A549 (cell line): ENCODE results near the gene DLX4. TPM values are rescaled to one million over a fixed set of nuclear protein-coding genes. Genes with fewer than 3 reads are reported as not detected.

Experiments
- ATAC-seq, 2 experiments: fragments of 200-7000 bp in 1 of 2; fragments of >200 bp in 1 of 2; cut with Nextera tagmentation in 1 of 2; cut with Tn5 transposase in 1 of 2; 3 replicates each; pipeline versions ENCODE4 v1.8.0 to v1.9.1; 2018 to 2020; ENCODE audit warnings: mild to moderate bottlenecking in 1 of 2, moderate library complexity in 1 of 2
- CTCF ChIA-PET: fragments of 300-600 bp; sonication (Branson Sonifier 250); formaldehyde crosslinking; extraction: SDS; loops from one replicate; lab custom pipeline; 2021; ENCODE audit warnings: antibody characterized with exemption, inconsistent platforms; lab: Yijun Ruan, JAX
- POLR2A ChIA-PET: fragments of 350-600 bp; formaldehyde crosslinking; extraction: SDS; loops from one replicate; lab custom pipeline; 2021; ENCODE audit warnings: antibody characterized with exemption, inconsistent platforms; lab: Yijun Ruan, JAX
- DNase-seq, 2 experiments: peaks; one replicate each; pipeline versions ENCODE4 v3.0.0 to v3.0.0-alpha.2; 2011 to 2016; ENCODE audit warnings: low read depth in 1 of 2, low spot score in 1 of 2
- FAIRE-seq: peaks from 2 replicates; lab custom pipeline; 2011; peaks lifted over from hg19 to GRCh38; lab: Jason Lieb, UNC
- H3K27ac ChIP-seq, 2 experiments: fragments of >200 bp; sonication (Bioruptor Twin); formaldehyde crosslinking; 3 replicates each; pipeline ENCODE4 v1.5.1; 2016 to 2017
- H3K4me1 ChIP-seq: fragments of >200 bp; sonication (Bioruptor Twin); formaldehyde crosslinking; 3 replicates; pipeline ENCODE4 v1.6.1; 2016
- H3K4me2 ChIP-seq: fragments of >200 bp; sonication (Bioruptor Twin); formaldehyde crosslinking; 3 replicates; pipeline ENCODE4 v1.6.1; 2016
- H3K4me3 ChIP-seq: fragments of >200 bp; sonication (Bioruptor Twin); formaldehyde crosslinking; 3 replicates; pipeline ENCODE4 v1.5.1; 2016
- H3K9me3 ChIP-seq: fragments of >200 bp; sonication (Bioruptor Twin); formaldehyde crosslinking; 3 replicates; pipeline ENCODE4 v1.6.1; 2016
- BHLHE40 ChIP-seq: IDR thresholded peaks from 2 replicates; pipeline ENCODE4 v1.6.1; 2012; ENCODE audit warnings: low read depth, low read length, inconsistent platforms
- CBX2 ChIP-seq: fragments of 200-600 bp; sonication (generic); IDR thresholded peaks from 2 replicates; pipeline ENCODE4 v1.6.1; 2016; ENCODE audit warnings: low read depth, mild to moderate bottlenecking, borderline replicate concordance
- CEBPB ChIP-seq, 2 experiments: fragments of >200 bp in 1 of 2; sonication (Bioruptor Twin) in 1 of 2; formaldehyde crosslinking in 1 of 2; IDR thresholded peaks; 2 replicates each; pipeline ENCODE4 v1.6.1; 2012 to 2016
- EHMT2 ChIP-seq: fragments of 200-600 bp; sonication (generic); IDR thresholded peaks from 2 replicates; pipeline ENCODE4 v1.6.1; 2016; ENCODE audit warnings: antibody characterized with exemption, low read depth, mild to moderate bottlenecking, moderate library complexity
- EP300 ChIP-seq, 2 experiments: fragments of >200 bp; sonication (Bioruptor Twin); formaldehyde crosslinking; IDR thresholded peaks; 2 replicates in 1 of 2; 3 replicates in 1 of 2; pipeline ENCODE4 v1.6.1; 2016 to 2017
- HOXB13 ChIP-seq: fragments of 250-450 bp; sonication (Bioruptor Pico); IDR thresholded peaks from 2 replicates; pipeline ENCODE4 v1.5.0; 2020; ENCODE audit warnings: low read depth, mild to moderate bottlenecking, moderate library complexity
- JUNB ChIP-seq: fragments of >200 bp; sonication (Bioruptor Twin); formaldehyde crosslinking; IDR thresholded peaks from 2 replicates; pipeline ENCODE4 v1.6.1; 2016
- KDM1A ChIP-seq: fragments of 200-600 bp; sonication (generic); IDR thresholded peaks from 2 replicates; pipeline ENCODE4 v1.6.1; 2016; ENCODE audit warnings: low read depth, mild to moderate bottlenecking
- MAZ ChIP-seq: fragments of 150-350 bp; IDR thresholded peaks from 2 replicates; pipeline ENCODE4 v1.6.1; 2014; ENCODE audit warnings: antibody characterized with exemption, low read depth, low read length, borderline replicate concordance
- MYC ChIP-seq: IDR thresholded peaks from 2 replicates; pipeline ENCODE4 v1.6.1; 2012; ENCODE audit warnings: mild to moderate bottlenecking, inconsistent platforms, low read length, improper control_type of control experiment, borderline replicate concordance
- PHF8 ChIP-seq: fragments of 200-600 bp; sonication (generic); IDR thresholded peaks from 2 replicates; pipeline ENCODE4 v1.6.1; 2016; ENCODE audit warnings: low read depth, mild to moderate bottlenecking, antibody characterized with exemption, moderate library complexity, borderline replicate concordance
- POLR2AphosphoS2 ChIP-seq: conservative IDR thresholded peaks from 2 replicates; pipeline ENCODE4 v1.6.1; 2012; ENCODE audit warnings: low read length, improper control_type of control experiment, inconsistent platforms
- RCOR1 ChIP-seq: fragments of 150-350 bp; IDR thresholded peaks from 2 replicates; pipeline ENCODE4 v1.6.1; 2014; ENCODE audit warnings: antibody characterized with exemption, low read length, low read depth
- RFX5 ChIP-seq: fragments of 450-650 bp; IDR thresholded peaks from 2 replicates; pipeline ENCODE4 v1.7.1; 2014; ENCODE audit warnings: antibody characterized with exemption, mild to moderate bottlenecking, moderate library complexity
- ZC3H11A ChIP-seq: fragments of 450-650 bp; IDR thresholded peaks from 2 replicates; pipeline ENCODE4 v1.6.1; 2014; ENCODE audit warnings: antibody characterized with exemption, mild to moderate bottlenecking
- ZFP36 ChIP-seq: fragments of 450-650 bp; IDR thresholded peaks from 2 replicates; pipeline ENCODE4 v1.6.1; 2014; ENCODE audit warnings: borderline replicate concordance; ENCODE audit not compliant: partially characterized antibody
- ZSCAN20 ChIP-seq: fragments of 250-450 bp; sonication (Bioruptor Pico); IDR thresholded peaks from 2 replicates; pipeline ENCODE4 v1.8.0; 2022; ENCODE audit warnings: mild to moderate bottlenecking, moderate library complexity
- WGBS: methylation state at CpG from one replicate; pipeline ENCODE4 v1.1.6; 2017; ENCODE audit errors: missing lambda C conversion rate; 5-methylcytosine and 5-hydroxymethylcytosine counted together
- polyA plus RNA-seq, 4 experiments: library from polyadenylated mRNA; depleted of rRNA in 3 of 4; stranded (reverse); fragments of >200 nt; fragmentation: RNase III in 1 of 4; extraction: RNeasy Plus Mini Kit Qiagen cat#74134 plus additional on column Dnase treatment in 1 of 4; gene quantifications; 2 replicates in 3 of 4; 3 replicates in 1 of 4; pipeline ENCODE4 v1.2.3, GENCODE V29; 2011 to 2017
- TF ChIP-seq, protein P1 (sequence below): IDR thresholded peaks from 2 replicates; pipeline ENCODE4 v1.6.1; 2012
- TF ChIP-seq, protein P2 (sequence below): fragments of >200 bp; sonication (Bioruptor Twin); formaldehyde crosslinking; IDR thresholded peaks from 3 replicates; pipeline ENCODE4 v1.5.1; 2016
- TF ChIP-seq, protein P3 (sequence below): IDR thresholded peaks from 2 replicates; pipeline ENCODE4 v1.6.1; 2012; ENCODE audit warnings: low read depth, borderline replicate concordance
- TF ChIP-seq, protein P4 (sequence below): fragments of >200 bp; sonication (Bioruptor Twin); formaldehyde crosslinking; IDR thresholded peaks from 2 replicates; pipeline ENCODE4 v1.6.1; 2016
- TF ChIP-seq, protein P5 (sequence below): fragments of >200 bp; sonication (Bioruptor Twin); formaldehyde crosslinking; IDR thresholded peaks from 3 replicates; pipeline ENCODE4 v1.6.1; 2016
- TF ChIP-seq, protein P6 (sequence below): fragments of 250-450 bp; sonication (Bioruptor Pico); IDR thresholded peaks from 2 replicates; pipeline ENCODE4 v1.5.0; 2020; ENCODE audit warnings: low read depth, mild to moderate bottlenecking, moderate library complexity

DLX4 gene
- polyA plus RNA-seq, 2 of the 4 experiments (the other 2 are of a cell fraction), result 2.9 to 4.1 TPM

DNA sequence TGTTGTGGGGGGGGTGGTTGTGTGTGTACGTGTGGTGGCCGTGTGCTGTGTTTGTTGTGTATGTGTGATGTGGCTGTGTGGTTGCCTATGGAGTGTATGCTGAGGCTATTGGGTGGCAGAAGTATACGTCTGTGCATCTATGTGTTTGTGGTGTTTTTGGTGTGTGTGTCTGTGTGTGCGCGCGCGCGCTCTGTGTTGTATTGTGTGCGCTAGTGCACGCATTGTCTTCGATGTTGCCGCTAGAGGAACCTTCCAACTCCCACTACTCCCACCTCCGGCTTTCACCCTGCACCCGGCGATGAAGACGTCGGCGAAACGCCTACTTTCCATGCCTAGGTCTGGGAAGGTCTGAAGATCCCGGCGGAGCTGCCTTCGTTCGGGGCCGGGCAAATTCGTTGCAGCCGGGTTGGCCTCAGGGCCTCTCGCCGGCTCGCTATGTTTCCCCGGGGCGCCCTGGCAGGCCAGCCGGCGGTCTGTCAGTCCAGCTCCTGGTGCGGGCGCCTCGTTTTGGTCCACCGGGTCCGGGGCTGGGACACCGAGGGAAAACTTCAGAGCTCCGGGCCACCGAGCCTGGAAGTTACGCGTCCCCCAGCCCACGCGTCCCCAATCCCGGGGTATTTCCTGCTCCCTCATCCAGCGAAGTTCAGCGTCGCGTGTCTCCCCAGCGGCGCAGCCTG lies 5.2 kb upstream of the DLX4 start:
- no peak overlapping the region for H3K4me3 ChIP-seq

DNA sequence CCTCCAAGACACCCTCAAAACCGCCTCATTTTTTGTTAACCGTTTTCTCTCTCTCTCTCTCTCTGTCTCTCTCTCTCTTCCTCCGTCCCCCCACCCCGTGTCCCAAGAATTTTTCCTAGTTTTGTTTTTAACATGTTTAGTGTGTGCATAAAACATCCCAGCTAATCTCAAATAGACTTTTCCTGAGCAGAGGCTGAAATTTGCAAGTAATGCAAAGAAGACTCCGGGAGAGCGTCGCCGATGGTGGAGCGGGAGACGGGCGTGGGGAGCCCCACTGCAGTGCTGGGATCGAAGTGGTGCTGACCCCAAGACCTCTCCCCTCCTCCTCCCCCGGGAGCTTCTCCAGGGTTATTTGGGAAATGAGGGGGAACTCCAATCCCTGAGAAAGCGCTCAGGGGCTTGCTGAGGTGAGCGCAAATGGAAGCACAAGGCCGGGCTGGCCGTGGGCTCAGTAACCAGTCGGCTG lies 4.7 kb upstream of the DLX4 start:
- no peak overlapping the region for H3K4me3 ChIP-seq
- TF ChIP-seq, protein P1, sequence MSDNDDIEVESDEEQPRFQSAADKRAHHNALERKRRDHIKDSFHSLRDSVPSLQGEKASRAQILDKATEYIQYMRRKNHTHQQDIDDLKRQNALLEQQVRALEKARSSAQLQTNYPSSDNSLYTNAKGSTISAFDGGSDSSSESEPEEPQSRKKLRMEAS, result no peak
- TF ChIP-seq JUNB (no peak), EP300 (IDR thresholded peaks at IDR 0.05) (no peak), RCOR1 (no peak), KDM1A (no peak), ZC3H11A (no peak)
- TF ChIP-seq, all 56 proteins: peak for 0
- no peaks in the 10 kb centered on the region for H3K9me3 ChIP-seq
- H3K4me2 ChIP-seq, result no peak overlapping the region
- no peak for ATAC-seq
- peaks cover 10% of the 10 kb centered on the region for H3K4me1 ChIP-seq
- no peak for DNase-seq
- ChIA-PET CTCF (interaction anchor here (0.7 to 82.2 kb wide), 4 partner anchors 33 to 84 kb away, joined by 3 to 2613 read pairs (median 29); no protein-coding TSS in a partner anchor), POLR2A (no interaction called here)
- FAIRE-seq, result no peak
- WGBS, result 73% methylated on average over 18 of the region's 18 CpGs
- H3K27ac ChIP-seq, result no peak overlapping the region

More for the DNA sequence above, 5.2 kb upstream of the DLX4 start:
- TF ChIP-seq, protein P2, sequence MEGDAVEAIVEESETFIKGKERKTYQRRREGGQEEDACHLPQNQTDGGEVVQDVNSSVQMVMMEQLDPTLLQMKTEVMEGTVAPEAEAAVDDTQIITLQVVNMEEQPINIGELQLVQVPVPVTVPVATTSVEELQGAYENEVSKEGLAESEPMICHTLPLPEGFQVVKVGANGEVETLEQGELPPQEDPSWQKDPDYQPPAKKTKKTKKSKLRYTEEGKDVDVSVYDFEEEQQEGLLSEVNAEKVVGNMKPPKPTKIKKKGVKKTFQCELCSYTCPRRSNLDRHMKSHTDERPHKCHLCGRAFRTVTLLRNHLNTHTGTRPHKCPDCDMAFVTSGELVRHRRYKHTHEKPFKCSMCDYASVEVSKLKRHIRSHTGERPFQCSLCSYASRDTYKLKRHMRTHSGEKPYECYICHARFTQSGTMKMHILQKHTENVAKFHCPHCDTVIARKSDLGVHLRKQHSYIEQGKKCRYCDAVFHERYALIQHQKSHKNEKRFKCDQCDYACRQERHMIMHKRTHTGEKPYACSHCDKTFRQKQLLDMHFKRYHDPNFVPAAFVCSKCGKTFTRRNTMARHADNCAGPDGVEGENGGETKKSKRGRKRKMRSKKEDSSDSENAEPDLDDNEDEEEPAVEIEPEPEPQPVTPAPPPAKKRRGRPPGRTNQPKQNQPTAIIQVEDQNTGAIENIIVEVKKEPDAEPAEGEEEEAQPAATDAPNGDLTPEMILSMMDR, result no peak
- TF ChIP-seq RFX5, result no peak
- TF ChIP-seq JUNB, result no peak
- no peak for TF ChIP-seq MYC
- no peak for TF ChIP-seq ZFP36
- ChIA-PET POLR2A (no interaction called here), CTCF (interaction anchor here (1.0 to 82.2 kb wide), 4 partner anchors 33 to 394 kb away, joined by 3 to 2613 read pairs (median 29); no protein-coding TSS in a partner anchor)
- peaks cover 14% of the 10 kb centered on the region for H3K4me1 ChIP-seq
- ATAC-seq (no peak), DNase-seq (no peak), FAIRE-seq (no peak)
- no peak overlapping the region for H3K27ac ChIP-seq
- WGBS, result 79% methylated on average over 41 of the region's 52 CpGs
- H3K4me2 ChIP-seq, result no peak overlapping the region
- no peaks in the 10 kb centered on the region for H3K9me3 ChIP-seq

DNA sequence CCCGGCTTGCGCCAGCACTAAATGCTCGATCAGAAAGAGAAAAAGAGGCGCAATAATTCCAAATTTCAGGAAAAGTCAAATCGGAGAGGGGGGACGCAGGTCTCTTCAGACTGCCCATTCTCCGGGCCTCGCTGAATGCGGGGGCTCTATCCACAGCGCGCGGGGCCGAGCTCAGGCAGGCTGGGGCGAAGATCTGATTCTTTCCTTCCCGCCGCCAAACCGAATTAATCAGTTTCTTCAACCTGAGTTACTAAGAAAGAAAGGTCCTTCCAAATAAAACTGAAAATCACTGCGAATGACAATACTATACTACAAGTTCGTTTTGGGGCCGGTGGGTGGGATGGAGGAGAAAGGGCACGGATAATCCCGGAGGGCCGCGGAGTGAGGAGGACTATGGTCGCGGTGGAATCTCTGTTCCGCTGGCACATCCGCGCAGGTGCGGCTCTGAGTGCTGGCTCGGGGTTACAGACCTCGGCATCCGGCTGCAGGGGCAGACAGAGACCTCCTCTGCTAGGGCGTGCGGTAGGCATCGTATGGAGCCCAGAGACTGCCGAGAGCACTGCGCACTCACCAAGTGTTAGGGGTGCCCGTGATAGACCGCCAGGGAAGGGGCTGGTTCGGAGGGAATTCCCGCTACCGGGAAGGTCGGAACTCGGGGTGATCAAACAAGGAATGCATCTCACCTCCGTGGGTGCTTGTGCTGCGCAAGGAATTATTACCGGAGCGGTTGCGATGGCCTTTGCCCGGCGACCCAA lies 4.0 kb upstream of the DLX4 start:
- ChIA-PET CTCF (interaction anchor here (0.7 to 82.2 kb wide), 5 partner anchors 8 to 85 kb away, joined by 3 to 2613 read pairs (median 8); no protein-coding TSS in a partner anchor), POLR2A (no interaction called here)
- Histone ChIP-seq H3K4me2 (no peak overlapping the region), H3K4me3 (no peak overlapping the region), H3K27ac (no peak overlapping the region), H3K4me1 (peaks cover 12% of the 10 kb centered on the region; the same call in 2 of the 3 replicates), H3K9me3 (no peaks in the 10 kb centered on the region)
- WGBS, result 78% methylated on average over 52 of the region's 52 CpGs
- FAIRE-seq (no peak), ATAC-seq (no peak), DNase-seq (no peak)
- TF ChIP-seq, protein P3, sequence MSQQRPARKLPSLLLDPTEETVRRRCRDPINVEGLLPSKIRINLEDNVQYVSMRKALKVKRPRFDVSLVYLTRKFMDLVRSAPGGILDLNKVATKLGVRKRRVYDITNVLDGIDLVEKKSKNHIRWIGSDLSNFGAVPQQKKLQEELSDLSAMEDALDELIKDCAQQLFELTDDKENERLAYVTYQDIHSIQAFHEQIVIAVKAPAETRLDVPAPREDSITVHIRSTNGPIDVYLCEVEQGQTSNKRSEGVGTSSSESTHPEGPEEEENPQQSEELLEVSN, result no peak
- TF ChIP-seq ZC3H11A, result no peak
- no peak for TF ChIP-seq CBX2
- no peak for TF ChIP-seq ZSCAN20 (CRISPR knock-in tag)
- TF ChIP-seq JUNB, result no peak
- no peak for TF ChIP-seq KDM1A
- TF ChIP-seq, protein P4, sequence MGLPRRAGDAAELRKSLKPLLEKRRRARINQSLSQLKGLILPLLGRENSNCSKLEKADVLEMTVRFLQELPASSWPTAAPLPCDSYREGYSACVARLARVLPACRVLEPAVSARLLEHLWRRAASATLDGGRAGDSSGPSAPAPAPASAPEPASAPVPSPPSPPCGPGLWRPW, result no peak
- TF ChIP-seq POLR2AphosphoS2, result no peak
- TF ChIP-seq, protein P5, sequence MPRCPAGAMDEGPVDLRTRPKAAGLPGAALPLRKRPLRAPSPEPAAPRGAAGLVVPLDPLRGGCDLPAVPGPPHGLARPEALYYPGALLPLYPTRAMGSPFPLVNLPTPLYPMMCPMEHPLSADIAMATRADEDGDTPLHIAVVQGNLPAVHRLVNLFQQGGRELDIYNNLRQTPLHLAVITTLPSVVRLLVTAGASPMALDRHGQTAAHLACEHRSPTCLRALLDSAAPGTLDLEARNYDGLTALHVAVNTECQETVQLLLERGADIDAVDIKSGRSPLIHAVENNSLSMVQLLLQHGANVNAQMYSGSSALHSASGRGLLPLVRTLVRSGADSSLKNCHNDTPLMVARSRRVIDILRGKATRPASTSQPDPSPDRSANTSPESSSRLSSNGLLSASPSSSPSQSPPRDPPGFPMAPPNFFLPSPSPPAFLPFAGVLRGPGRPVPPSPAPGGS, result no peak
- no peak for TF ChIP-seq MAZ
- no peak for TF ChIP-seq PHF8
- TF ChIP-seq, protein P1, result no peak
- no peak for TF ChIP-seq EHMT2
- TF ChIP-seq HOXB13 (CRISPR knock-in tag), result no peak
- TF ChIP-seq, protein P6, sequence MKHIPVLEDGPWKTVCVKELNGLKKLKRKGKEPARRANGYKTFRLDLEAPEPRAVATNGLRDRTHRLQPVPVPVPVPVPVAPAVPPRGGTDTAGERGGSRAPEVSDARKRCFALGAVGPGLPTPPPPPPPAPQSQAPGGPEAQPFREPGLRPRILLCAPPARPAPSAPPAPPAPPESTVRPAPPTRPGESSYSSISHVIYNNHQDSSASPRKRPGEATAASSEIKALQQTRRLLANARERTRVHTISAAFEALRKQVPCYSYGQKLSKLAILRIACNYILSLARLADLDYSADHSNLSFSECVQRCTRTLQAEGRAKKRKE (CRISPR knock-in tag), result no peak
- TF ChIP-seq BHLHE40, result no peak
- no peak for TF ChIP-seq CEBPB (IDR thresholded peaks at IDR 0.05)
